NT2/D1 (cell line): Measurements from ENCODE around the gene NT5M.
"Not testable (repeated sequence)": the region's sequence is repeated elsewhere in the genome, so short reads cannot be mapped to it uniquely, and the experiment has no call there.

ENCODE experiments used
- DNase-seq: peaks from one replicate; pipeline ENCODE4 v3.0.0-alpha.2; 2011; ENCODE audit warnings: low read depth, low spot score
- H3K27me3 ChIP-seq: 2 replicates; pipeline ENCODE4 v1.6.0; 2011; ENCODE audit warnings: mild to moderate bottlenecking; ENCODE audit not compliant: insufficient read length, insufficient read depth
- H3K36me3 ChIP-seq: 2 replicates; pipeline ENCODE4 v1.6.1; 2011; ENCODE audit warnings: mild to moderate bottlenecking, low read length, mixed read lengths; ENCODE audit not compliant: insufficient read depth, insufficient read length
- H3K4me1 ChIP-seq: 2 replicates; pipeline ENCODE4 v1.5.1; 2011; ENCODE audit not compliant: insufficient read depth, insufficient read length
- H3K4me3 ChIP-seq: 2 replicates; pipeline ENCODE4 v1.5.1; 2011; ENCODE audit warnings: low read depth; ENCODE audit not compliant: insufficient read length
- H3K9ac ChIP-seq: 2 replicates; pipeline ENCODE4 v1.6.0; 2011; ENCODE audit warnings: low read depth; ENCODE audit not compliant: insufficient read length
- H3K9me3 ChIP-seq: 2 replicates; pipeline ENCODE4 v1.5.1; 2011; ENCODE audit warnings: mild to moderate bottlenecking, low read length; ENCODE audit not compliant: insufficient read depth
- SUZ12 ChIP-seq: IDR thresholded peaks from 2 replicates; pipeline ENCODE4 v1.6.1; 2011; ENCODE audit not compliant: insufficient read length, insufficient read depth; ENCODE audit errors: extremely low read depth
- YY1 ChIP-seq: IDR thresholded peaks from 2 replicates; pipeline ENCODE4 v1.6.1; 2011; ENCODE audit not compliant: insufficient read length, insufficient read depth
- ZNF274 ChIP-seq: IDR thresholded peaks from 2 replicates; pipeline ENCODE4 v1.6.1; 2011; ENCODE audit warnings: mild to moderate bottlenecking, low read depth, low read length

Gene NT5M

DNA sequence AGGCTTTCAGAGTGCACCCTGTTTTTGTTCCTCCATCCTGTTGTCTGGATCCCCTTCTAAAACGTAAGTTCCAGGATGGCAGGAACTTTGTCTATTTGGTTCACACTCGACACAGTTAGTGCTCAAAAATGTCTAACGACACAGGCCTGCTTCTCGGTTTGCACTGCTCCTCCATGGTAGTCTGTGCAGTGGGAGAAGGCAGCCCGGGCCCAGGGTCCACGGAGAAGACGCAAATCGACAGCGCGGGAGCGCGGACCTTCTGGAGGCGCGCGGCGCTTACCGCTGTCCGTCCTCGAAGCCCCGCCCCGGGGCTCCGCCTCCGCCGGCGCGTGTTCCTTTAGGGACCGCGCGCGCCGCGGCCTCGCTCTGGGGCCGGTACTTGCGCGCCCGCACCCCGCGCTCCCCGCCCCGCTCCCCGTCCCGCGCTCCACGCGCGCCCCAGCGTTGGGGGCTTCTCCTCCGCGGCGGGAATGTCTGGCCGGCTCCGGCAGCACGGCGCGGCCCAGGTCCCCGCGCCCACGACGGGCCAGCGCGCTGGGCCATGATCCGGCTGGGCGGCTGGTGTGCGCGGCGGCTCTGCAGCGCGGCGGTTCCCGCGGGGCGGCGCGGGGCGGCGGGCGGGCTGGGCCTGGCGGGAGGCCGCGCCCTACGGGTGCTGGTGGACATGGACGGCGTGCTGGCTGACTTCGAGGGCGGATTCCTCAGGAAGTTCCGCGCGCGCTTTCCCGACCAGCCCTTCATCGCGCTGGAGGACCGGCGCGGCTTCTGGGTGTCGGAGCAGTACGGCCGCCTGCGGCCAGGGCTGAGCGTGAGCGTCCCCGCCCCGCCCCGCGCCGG lies at the start of gene NT5M:
TSS of gene NT5M (plus strand) at position 364 of the 837 bp plus-strand sequence. CDS start at position 542, 178 bp downstream.
- no peak for DNase-seq
- Histone ChIP-seq H3K36me3 (no peaks in the 10 kb centered on the region), H3K4me3 (peak within 1 kb of the TSS; percentile 56), H3K9me3 (no peaks in the 10 kb centered on the region), H3K4me1 (peaks cover 3% of the 10 kb centered on the region), H3K9ac (peak within 1 kb of the TSS; percentile 81), H3K27me3 (peaks cover 10% of the 10 kb centered on the region)
- TF ChIP-seq ZNF274 (no peak), YY1 (no peak), SUZ12 (no peak)

DNA sequence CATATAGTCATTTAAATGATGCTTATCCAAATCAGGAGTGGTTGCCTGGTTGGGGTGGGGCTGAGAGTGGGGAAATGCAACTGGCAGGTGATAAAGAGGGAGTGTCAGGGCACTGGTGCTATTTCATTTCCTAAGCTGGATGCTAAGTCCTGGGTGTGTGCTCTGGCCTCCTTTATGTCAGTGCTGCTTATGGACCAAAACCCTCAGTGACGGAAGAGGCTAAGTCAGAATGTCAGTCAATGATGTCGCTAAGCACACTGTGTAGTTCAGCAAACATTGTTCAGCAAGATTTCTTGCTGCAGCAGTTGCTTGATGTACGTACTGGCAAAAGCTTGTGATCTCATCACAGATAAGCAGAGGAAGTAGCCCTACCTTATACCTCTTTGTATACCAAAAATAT lies 49.8 kb upstream of the NT5M start:
- DNase-seq = no peak
- TF ChIP-seq ZNF274 (no peak), YY1 (no peak), SUZ12 (no peak)
- Histone ChIP-seq H3K9me3 (no peaks in the 10 kb centered on the region), H3K9ac (no peak overlapping the region), H3K4me3 (no peak overlapping the region), H3K36me3 (peaks cover 61% of the 10 kb centered on the region), H3K27me3 (no peaks in the 10 kb centered on the region), H3K4me1 (no peaks in the 10 kb centered on the region)

DNA sequence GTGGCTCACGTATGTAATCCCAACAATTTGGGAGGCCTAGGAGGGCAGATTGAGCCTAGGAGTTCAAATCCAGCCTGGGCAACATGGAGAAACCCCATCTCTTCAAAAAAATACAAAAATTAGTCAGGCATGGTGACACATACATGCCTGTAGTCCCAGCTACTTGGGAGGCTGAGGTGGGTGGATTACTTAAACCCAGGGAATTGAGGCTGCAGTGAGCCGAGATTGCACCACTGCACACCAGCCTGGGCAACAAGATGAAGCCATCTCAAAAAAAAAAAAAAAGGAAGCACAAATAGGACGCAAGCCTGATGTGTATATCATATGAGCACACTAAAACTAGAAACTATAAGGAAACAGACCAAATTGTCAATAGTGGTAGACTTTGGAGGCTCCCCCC lies 49.1 kb upstream of the NT5M start:
- Histone ChIP-seq H3K27me3 (no peaks in the 10 kb centered on the region), H3K9ac (no peak overlapping the region), H3K4me3 (no peak overlapping the region), H3K4me1 (no peaks in the 10 kb centered on the region), H3K36me3 (peaks cover 61% of the 10 kb centered on the region), H3K9me3 (no peaks in the 10 kb centered on the region)
- TF ChIP-seq YY1 = no peak
- no peak for TF ChIP-seq SUZ12
- DNase-seq = no peak

- not testable (repeated sequence) for H3K27me3 ChIP-seq, H3K4me3 ChIP-seq, H3K9ac ChIP-seq, H3K4me1 ChIP-seq, DNase-seq, H3K9me3 ChIP-seq
- H3K36me3 ChIP-seq = peaks cover 67% of the 10 kb centered on the region
Observed at GRCh38 chr17:17255689-17256088, 47.5 kb upstream of the NT5M start.

DNA sequence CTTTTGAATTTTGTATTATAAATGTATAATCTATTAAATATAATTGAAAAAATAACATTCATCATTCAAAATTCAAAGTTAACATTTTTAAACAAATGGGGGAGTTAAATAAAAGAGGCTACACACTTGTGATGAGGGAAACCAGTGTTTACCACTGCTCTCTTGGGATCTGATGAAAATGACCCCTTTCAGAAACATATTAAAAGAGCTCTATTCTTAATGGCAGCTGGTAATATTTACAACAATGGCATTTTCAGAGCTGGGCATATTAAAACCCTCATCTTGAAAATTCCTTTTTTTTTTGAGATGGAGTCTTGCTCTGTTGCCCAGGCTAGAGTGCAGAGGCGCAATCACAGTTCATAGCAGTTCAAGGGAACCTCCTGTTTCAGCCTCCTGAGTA lies 46.9 kb upstream of the NT5M start:
- peaks cover 68% of the 10 kb centered on the region for H3K36me3 ChIP-seq
- no peak overlapping the region for H3K9ac ChIP-seq
- no peaks in the 10 kb centered on the region for H3K9me3 ChIP-seq
- no peaks in the 10 kb centered on the region for H3K27me3 ChIP-seq
- no peaks in the 10 kb centered on the region for H3K4me1 ChIP-seq
- no peak for DNase-seq
- H3K4me3 ChIP-seq = no peak overlapping the region
- no peak for TF ChIP-seq ZNF274
- TF ChIP-seq SUZ12 = no peak
- TF ChIP-seq YY1 = no peak

- H3K9me3 ChIP-seq = no peaks in the 10 kb centered on the region
- peaks cover 65% of the 10 kb centered on the region for H3K36me3 ChIP-seq
- no peak overlapping the region for H3K4me3 ChIP-seq
Observed at GRCh38 chr17:17258011-17258410, 45.2 kb upstream of the NT5M start.

DNA sequence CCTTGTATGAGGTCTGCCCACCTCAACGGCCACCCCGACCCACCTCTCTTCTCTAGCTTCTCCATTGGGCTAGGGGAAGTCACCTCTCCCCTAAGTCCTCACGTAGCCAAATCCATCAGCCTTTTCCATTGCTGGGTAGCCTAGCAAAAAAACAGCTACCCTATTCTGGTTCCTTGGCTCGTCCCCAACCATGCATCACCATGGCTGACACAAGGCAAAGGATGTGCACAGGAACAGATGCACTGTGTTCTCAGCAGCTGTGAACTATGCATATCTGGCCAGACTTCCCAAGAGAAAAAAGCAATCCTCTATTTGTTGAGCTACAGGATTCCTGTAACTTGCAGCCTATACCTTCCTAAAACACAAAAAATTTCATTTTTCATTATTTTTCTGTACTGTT lies 44.2 kb upstream of the NT5M start:
- peaks cover 61% of the 10 kb centered on the region for H3K36me3 ChIP-seq
- no peaks in the 10 kb centered on the region for H3K27me3 ChIP-seq
- no peak overlapping the region for H3K9ac ChIP-seq
- no peak for DNase-seq
- H3K4me3 ChIP-seq = no peak overlapping the region
- TF ChIP-seq SUZ12 (no peak), YY1 (no peak), ZNF274 (no peak)
- no peaks in the 10 kb centered on the region for H3K4me1 ChIP-seq
- H3K9me3 ChIP-seq = no peaks in the 10 kb centered on the region

More at GRCh38 chr17:17258011-17258410, 45.2 kb upstream of the NT5M start:
- Histone ChIP-seq H3K4me1 (no peaks in the 10 kb centered on the region), H3K9ac (no peak overlapping the region), H3K27me3 (no peaks in the 10 kb centered on the region)
- DNase-seq = no peak
- no peak for TF ChIP-seq YY1
- no peak for TF ChIP-seq SUZ12
- no peak for TF ChIP-seq ZNF274
